Activated naive CD8-positive, alpha-beta T cell treated with anti-CD3 and anti-CD28 coated beads, Interleukin-2, amount 50 U/mL, for 24 hours (primary cell): ENCODE results near the gene PAX2.
"Not testable (repeated sequence)": the region's sequence is repeated elsewhere in the genome, so short reads cannot be mapped to it uniquely, and the experiment has no call there.

Experiments
- ATAC-seq: fragments of 150-1000 bp; cut with Tn5 transposase; one replicate; pipeline ENCODE4 v1.10.0; 2021
- DNase-seq: peaks from one replicate; pipeline ENCODE4 v3.0.0; 2021
- H3K27ac Mint-ChIP-seq: one replicate; pipeline ENCODE4 v1.8.0; 2021; ENCODE audit warnings: mild to moderate bottlenecking, mixed read lengths
- H3K27me3 Mint-ChIP-seq: one replicate; pipeline ENCODE4 v1.8.0; 2021; ENCODE audit warnings: mixed read lengths
- H3K36me3 Mint-ChIP-seq: one replicate; pipeline ENCODE4 v1.8.0; 2021; ENCODE audit warnings: low read depth, mixed read lengths
- H3K4me1 Mint-ChIP-seq: one replicate; pipeline ENCODE4 v1.8.0; 2021; ENCODE audit warnings: mixed read lengths
- H3K4me3 Mint-ChIP-seq: one replicate; pipeline ENCODE4 v1.8.0; 2021; ENCODE audit warnings: mild to moderate bottlenecking, moderate library complexity, mixed read lengths
- H3K9me3 Mint-ChIP-seq: one replicate; pipeline ENCODE4 v1.8.0; 2021; ENCODE audit warnings: mixed read lengths

The PAX2 gene

GRCh38 chr10:100744987-100745881, at the start of gene PAX2:
TSS of gene PAX2 (plus strand) at chr10:100745582. CDS start at chr10:100746261, 679 bp downstream.
- Mint-ChIP-seq H3K9me3 (no peaks in the 10 kb centered on the region), H3K4me3 (peak within 1 kb of the TSS; percentile 42), H3K27me3 (peaks cover 82% of the 10 kb centered on the region), H3K27ac (peak within 1 kb of the TSS; percentile 24), H3K4me1 (peaks cover 40% of the 10 kb centered on the region), H3K36me3 (no peaks in the 10 kb centered on the region)
- no peak for DNase-seq
- ATAC-seq: no peak

- Mint-ChIP-seq H3K27me3 (peaks cover 25% of the 10 kb centered on the region), H3K9me3 (no peaks in the 10 kb centered on the region), H3K4me3 (no peak overlapping the region), H3K36me3 (no peaks in the 10 kb centered on the region), H3K4me1 (peaks cover 12% of the 10 kb centered on the region), H3K27ac (peak overlapping the region; percentile 50)
- no peak for DNase-seq
- peak; percentile 95 for ATAC-seq
Observed at GRCh38 chr10:100696477-100696901, 48.9 kb upstream of the PAX2 start.

- Mint-ChIP-seq H3K4me1 (peaks cover 12% of the 10 kb centered on the region), H3K27ac (no peak overlapping the region), H3K4me3 (no peak overlapping the region), H3K36me3 (no peaks in the 10 kb centered on the region), H3K9me3 (no peaks in the 10 kb centered on the region), H3K27me3 (peaks cover 23% of the 10 kb centered on the region)
- DNase-seq (no peak), ATAC-seq (peak; percentile 53)
Observed at GRCh38 chr10:100697070-100697469, 48.3 kb upstream of the PAX2 start.

GRCh38 chr10:100697631-100698030, 47.8 kb upstream of the PAX2 start:
- Mint-ChIP-seq H3K4me1 (peaks cover 12% of the 10 kb centered on the region), H3K27me3 (peaks cover 21% of the 10 kb centered on the region), H3K27ac (no peak overlapping the region), H3K9me3 (no peaks in the 10 kb centered on the region), H3K36me3 (no peaks in the 10 kb centered on the region), H3K4me3 (no peak overlapping the region)
- DNase-seq (no peak), ATAC-seq (no peak)

GRCh38 chr10:100701704-100702103, 43.7 kb upstream of the PAX2 start:
- not testable (repeated sequence) for H3K27ac Mint-ChIP-seq, H3K4me1 Mint-ChIP-seq, H3K4me3 Mint-ChIP-seq, H3K9me3 Mint-ChIP-seq, DNase-seq, ATAC-seq, H3K36me3 Mint-ChIP-seq
- H3K27me3 Mint-ChIP-seq: peaks cover 32% of the 10 kb centered on the region

- Mint-ChIP-seq H3K4me3 (no peak overlapping the region), H3K27ac (no peak overlapping the region), H3K36me3 (no peaks in the 10 kb centered on the region), H3K4me1 (no peaks in the 10 kb centered on the region), H3K27me3 (peaks cover 47% of the 10 kb centered on the region), H3K9me3 (no peaks in the 10 kb centered on the region)
- ATAC-seq (no peak), DNase-seq (no peak)
Observed at GRCh38 chr10:100705139-100705538, 40.2 kb upstream of the PAX2 start.

GRCh38 chr10:100707261-100707848, 38.0 kb upstream of the PAX2 start:
- DNase-seq (no peak), ATAC-seq (no peak)
- no peaks in the 10 kb centered on the region for H3K9me3 Mint-ChIP-seq
- H3K4me3 Mint-ChIP-seq: no peak overlapping the region
- peaks cover 65% of the 10 kb centered on the region for H3K27me3 Mint-ChIP-seq
- H3K4me1 Mint-ChIP-seq: no peaks in the 10 kb centered on the region
- no peaks in the 10 kb centered on the region for H3K36me3 Mint-ChIP-seq
- no peak overlapping the region for H3K27ac Mint-ChIP-seq

GRCh38 chr10:100709146-100710082, 36.0 kb upstream of the PAX2 start:
- ATAC-seq (no peak), DNase-seq (no peak)
- H3K9me3 Mint-ChIP-seq: no peaks in the 10 kb centered on the region
- no peak overlapping the region for H3K4me3 Mint-ChIP-seq
- no peaks in the 10 kb centered on the region for H3K4me1 Mint-ChIP-seq
- H3K36me3 Mint-ChIP-seq: no peaks in the 10 kb centered on the region
- H3K27me3 Mint-ChIP-seq: peaks cover 72% of the 10 kb centered on the region
- H3K27ac Mint-ChIP-seq: no peak overlapping the region

- peaks cover 3% of the 10 kb centered on the region for H3K4me1 Mint-ChIP-seq
- H3K27ac Mint-ChIP-seq: no peak overlapping the region
- H3K4me3 Mint-ChIP-seq: no peak overlapping the region
- H3K27me3 Mint-ChIP-seq: peaks cover 75% of the 10 kb centered on the region
- ATAC-seq (no peak), DNase-seq (no peak)
- H3K9me3 Mint-ChIP-seq: no peaks in the 10 kb centered on the region
- no peaks in the 10 kb centered on the region for H3K36me3 Mint-ChIP-seq
Observed at GRCh38 chr10:100710151-100710871, 35.1 kb upstream of the PAX2 start.

- Mint-ChIP-seq H3K36me3 (no peaks in the 10 kb centered on the region), H3K4me1 (peaks cover 4% of the 10 kb centered on the region), H3K4me3 (no peak overlapping the region), H3K9me3 (no peaks in the 10 kb centered on the region), H3K27ac (no peak overlapping the region), H3K27me3 (peaks cover 81% of the 10 kb centered on the region)
- ATAC-seq (no peak), DNase-seq (no peak)
Observed at GRCh38 chr10:100713049-100713858, 32.1 kb upstream of the PAX2 start.

GRCh38 chr10:100713859-100714565, 31.4 kb upstream of the PAX2 start:
- Mint-ChIP-seq H3K4me1 (peaks cover 4% of the 10 kb centered on the region), H3K4me3 (no peak overlapping the region), H3K36me3 (no peaks in the 10 kb centered on the region), H3K27me3 (peaks cover 82% of the 10 kb centered on the region), H3K9me3 (no peaks in the 10 kb centered on the region), H3K27ac (no peak overlapping the region)
- DNase-seq (no peak), ATAC-seq (no peak)

- H3K36me3 Mint-ChIP-seq: no peaks in the 10 kb centered on the region
- H3K27me3 Mint-ChIP-seq: peaks cover 82% of the 10 kb centered on the region
- DNase-seq (no peak), ATAC-seq (no peak)
- no peaks in the 10 kb centered on the region for H3K9me3 Mint-ChIP-seq
- no peak overlapping the region for H3K4me3 Mint-ChIP-seq
- peaks cover 4% of the 10 kb centered on the region for H3K4me1 Mint-ChIP-seq
- no peak overlapping the region for H3K27ac Mint-ChIP-seq
Observed at GRCh38 chr10:100714566-100714950, 30.8 kb upstream of the PAX2 start.

GRCh38 chr10:100715101-100715444, 30.3 kb upstream of the PAX2 start:
- H3K36me3 Mint-ChIP-seq: no peaks in the 10 kb centered on the region
- peak overlapping the region; percentile 18 for H3K27ac Mint-ChIP-seq
- H3K4me3 Mint-ChIP-seq: peak overlapping the region; percentile 48
- H3K9me3 Mint-ChIP-seq: no peaks in the 10 kb centered on the region
- H3K27me3 Mint-ChIP-seq: peaks cover 85% of the 10 kb centered on the region
- H3K4me1 Mint-ChIP-seq: peaks cover 4% of the 10 kb centered on the region
- DNase-seq (no peak), ATAC-seq (no peak)
